Stimulated activated CD4-positive, alpha-beta T cell treated with anti-CD3 and anti-CD28 coated beads, TNF-alpha, amount 100 ng/mL, for 24 hours (primary cell): ENCODE data around the gene CCR4.
"Not testable (repeated sequence)": the region's sequence is repeated elsewhere in the genome, so short reads cannot be mapped to it uniquely, and the experiment has no call there.

Source experiments
- DNase-seq, 3 experiments: peaks; one replicate each; pipeline ENCODE4 v3.0.0-alpha.2; 2020; ENCODE audit warnings: low read depth in 3 of 3

CCR4 gene

GRCh38 chr3:32983124-32983523, 31.7 kb downstream of the CCR4 start:
- no peak for DNase-seq

- not testable (repeated sequence) for DNase-seq
Measured at GRCh38 chr3:32984918-32985317, 33.5 kb downstream of the CCR4 start.

GRCh38 chr3:32989171-32989570, 37.7 kb downstream of the CCR4 start:
- DNase-seq = no peak

- DNase-seq = no peak
Measured at GRCh38 chr3:32990116-32990515, 38.7 kb downstream of the CCR4 start.

- DNase-seq = no peak
Measured at GRCh38 chr3:32991781-32992180, 40.3 kb downstream of the CCR4 start.

- DNase-seq = no peak
Measured at GRCh38 chr3:32992310-32992686, 40.9 kb downstream of the CCR4 start.

- no peak for DNase-seq
Measured at GRCh38 chr3:32994045-32994444, 42.6 kb downstream of the CCR4 start.

- no peak for DNase-seq
Measured at GRCh38 chr3:32995098-32995497, 43.7 kb downstream of the CCR4 start.

- no peak for DNase-seq
Measured at GRCh38 chr3:32996048-32996754, 44.8 kb downstream of the CCR4 start.

GRCh38 chr3:32996755-32997091, 45.3 kb downstream of the CCR4 start:
- no peak for DNase-seq

- no peak for DNase-seq
Measured at GRCh38 chr3:32998631-32999451, 47.4 kb downstream of the CCR4 start.

- DNase-seq = no peak
Measured at GRCh38 chr3:33000691-33001385, 49.4 kb downstream of the CCR4 start.

- DNase-seq = no peak
Measured at GRCh38 chr3:33001889-33002288, 50.4 kb downstream of the CCR4 start.

GRCh38 chr3:33003308-33003707, 51.9 kb downstream of the CCR4 start:
- no peak for DNase-seq

GRCh38 chr3:33004205-33004604, 52.8 kb downstream of the CCR4 start:
- no peak for DNase-seq

- DNase-seq = no peak
Measured at GRCh38 chr3:33004961-33005360, 53.5 kb downstream of the CCR4 start.
